ENCODE measurements around the gene GDI2.

GDI2 gene

DNA sequence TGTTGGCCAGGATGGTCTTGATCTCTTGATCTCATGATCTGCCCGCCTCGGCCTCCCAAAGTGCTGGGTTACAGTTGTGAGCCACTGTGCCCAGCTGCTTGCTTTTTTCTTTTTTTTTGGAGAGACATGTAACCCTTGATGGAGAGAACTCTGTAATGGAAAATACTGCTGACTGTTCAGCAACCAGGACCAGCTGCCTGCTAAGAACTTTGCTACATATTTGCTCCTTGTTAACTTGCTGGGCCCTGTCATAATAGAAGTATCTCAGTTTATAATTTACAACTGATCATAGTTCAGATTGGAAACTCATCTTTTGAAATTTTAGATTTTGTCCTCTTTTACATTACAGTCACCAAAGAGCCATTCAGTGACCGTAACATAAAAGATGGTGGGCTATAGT is 93.7 kb downstream of the GDI2 start:
- peaks cover 6% of the 10 kb centered on the region; the same call in 1 of the 2 replicates for H3K36me3 ChIP-seq (replicated peaks; ENCODE audit: insufficient read depth, low read length)
- TF ChIP-seq EZH2phosphoT487 (IDR thresholded peaks at IDR 0.05; ENCODE audit: low read length) (no peak), EZH2 (optimal IDR thresholded peaks at IDR 0.05; ENCODE audit: low read depth, low read length) (no peak)
- TF ChIP-seq, protein P1, sequence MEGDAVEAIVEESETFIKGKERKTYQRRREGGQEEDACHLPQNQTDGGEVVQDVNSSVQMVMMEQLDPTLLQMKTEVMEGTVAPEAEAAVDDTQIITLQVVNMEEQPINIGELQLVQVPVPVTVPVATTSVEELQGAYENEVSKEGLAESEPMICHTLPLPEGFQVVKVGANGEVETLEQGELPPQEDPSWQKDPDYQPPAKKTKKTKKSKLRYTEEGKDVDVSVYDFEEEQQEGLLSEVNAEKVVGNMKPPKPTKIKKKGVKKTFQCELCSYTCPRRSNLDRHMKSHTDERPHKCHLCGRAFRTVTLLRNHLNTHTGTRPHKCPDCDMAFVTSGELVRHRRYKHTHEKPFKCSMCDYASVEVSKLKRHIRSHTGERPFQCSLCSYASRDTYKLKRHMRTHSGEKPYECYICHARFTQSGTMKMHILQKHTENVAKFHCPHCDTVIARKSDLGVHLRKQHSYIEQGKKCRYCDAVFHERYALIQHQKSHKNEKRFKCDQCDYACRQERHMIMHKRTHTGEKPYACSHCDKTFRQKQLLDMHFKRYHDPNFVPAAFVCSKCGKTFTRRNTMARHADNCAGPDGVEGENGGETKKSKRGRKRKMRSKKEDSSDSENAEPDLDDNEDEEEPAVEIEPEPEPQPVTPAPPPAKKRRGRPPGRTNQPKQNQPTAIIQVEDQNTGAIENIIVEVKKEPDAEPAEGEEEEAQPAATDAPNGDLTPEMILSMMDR (IDR thresholded peaks at IDR 0.05; ENCODE audit: low read length) = no peak

More for the DNA sequence above, 93.7 kb downstream of the GDI2 start:
- Histone ChIP-seq H4K20me1 (ENCODE audit: insufficient read depth, low read length) (no peaks in the 10 kb centered on the region), H3K27ac (ENCODE audit: low read length) (no peak overlapping the region), H2AFZ (ENCODE audit: low read length) (no peak overlapping the region), H3F3A (ENCODE audit: insufficient read depth, low read length) (peaks cover 9% of the 10 kb centered on the region), H3K9ac (ENCODE audit: low read length) (no peak overlapping the region), H3K79me2 (ENCODE audit: low read length) (peaks cover 60% of the 10 kb centered on the region), H3K27me3 (replicated peaks; ENCODE audit: insufficient read depth, low read length) (no peaks in the 10 kb centered on the region), H3K4me2 (ENCODE audit: low read depth, low read length) (no peak overlapping the region), H3K9me3 (replicated peaks; ENCODE audit: insufficient read depth, low read length) (no peaks in the 10 kb centered on the region), H3K4me1 (ENCODE audit: low read length) (peaks cover 12% of the 10 kb centered on the region; the same call in 1 of the 2 replicates), H3K4me3 (ENCODE audit: low read length) (no peak overlapping the region), H3K9me2 (replicated peaks; ENCODE audit: insufficient read depth, low read length) (no peaks in the 10 kb centered on the region)
- DNase-seq = no peak

Data from MM.1S (cell line).